Testis (tissue), 3 donors: Measurements from ENCODE around the gene PCBP3. TPM values are rescaled to one million over a fixed set of nuclear protein-coding genes. Genes with fewer than 3 reads are reported as not detected.

Experiments used
- DNase-seq: peaks from one replicate; pipeline ENCODE4 v3.0.0-alpha.2; 2019
- H3K27ac ChIP-seq, 2 donors: fragments of 200-600 bp; sonication (generic); one replicate each; pipeline ENCODE4 v1.5.1; 2019
- H3K27me3 ChIP-seq: fragments of 200-600 bp; sonication (generic); one replicate; pipeline ENCODE4 v1.5.1; 2019
- H3K36me3 ChIP-seq: fragments of 200-600 bp; sonication (generic); one replicate; pipeline ENCODE4 v1.5.1; 2017; ENCODE audit warnings: low read depth; ENCODE audit errors: missing control alignments
- H3K4me1 ChIP-seq: fragments of 200-600 bp; sonication (generic); one replicate; pipeline ENCODE4 v1.5.1; 2019
- H3K4me3 ChIP-seq, 2 donors: fragments of 200-600 bp; sonication (generic); one replicate each; pipeline ENCODE4 v1.5.1; 2017 to 2019
- H3K9me3 ChIP-seq: fragments of 200-600 bp; sonication (generic); one replicate; pipeline ENCODE4 v1.5.1; 2017
- POLR2A ChIP-seq: fragments of 450-650 bp; IDR thresholded peaks from one replicate; pipeline ENCODE4 v1.6.1; 2017; ENCODE audit warnings: antibody characterized with exemption, mild to moderate bottlenecking, moderate library complexity
- WGBS, 2 donors: methylation state at CpG; one replicate each; pipeline ENCODE4 v1.1.5; 2018; 5-methylcytosine and 5-hydroxymethylcytosine counted together
- intact Hi-C: fragments of 100-400 bp; cut with DNase I; formaldehyde crosslinking; loops from one replicate; pipeline ENCODE4 v1.15.1; 2023; ENCODE audit warnings: low total_unique reads
- polyA plus RNA-seq: library from polyadenylated mRNA; stranded (reverse); fragments of 350-450 nt; fragmentation: Illumina TruSeq; extraction: RNeasy Lipid Tissue Mini Kit (QIAGEN cat#74804); gene quantifications from one replicate; pipeline ENCODE4 v1.2.3, GENCODE V29; 2014; ENCODE audit warnings: low read depth, low replicate concordance; ENCODE audit not compliant: insufficient read depth
- total RNA-seq, 2 donors: library from RNA; depleted of rRNA; stranded (reverse); fragments of >200 nt; gene quantifications; one replicate each; pipeline ENCODE4 v1.2.3, GENCODE V29; 2016
- TF ChIP-seq, protein P1 (sequence below), 3 experiments: fragments of 450-650 bp in 2 of 3; fragments of 200-600 bp in 1 of 3; sonication (generic) in 1 of 3; IDR thresholded peaks; one replicate each; pipeline ENCODE4 v1.5.1; 2016 to 2019; ENCODE audit warnings: antibody characterized with exemption in 3 of 3, mild to moderate bottlenecking in 2 of 3, moderate library complexity in 1 of 3

PCBP3 gene
- total and polyA plus RNA-seq, 3 donors from 2014 or later, result 35.7 to 58.3 (median 38.0) TPM

DNA sequence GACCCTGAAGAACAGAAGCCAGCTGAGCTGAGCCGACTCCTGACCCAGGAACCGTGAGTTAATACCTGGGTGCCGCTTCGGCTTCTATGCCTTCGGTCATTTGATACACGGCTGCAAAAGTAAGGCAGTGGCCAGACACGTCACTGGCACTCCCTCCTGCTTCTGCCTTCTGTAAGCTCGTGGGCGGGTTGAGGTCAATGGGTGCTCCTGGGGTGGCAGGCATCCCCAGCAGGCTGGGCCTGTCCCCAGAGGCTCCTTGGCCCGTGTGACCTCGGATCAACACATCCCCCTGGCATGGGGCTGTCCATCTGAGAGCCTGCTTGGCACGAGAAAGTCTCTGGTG is 302.3 kb downstream of the PCBP3 start:
- Histone ChIP-seq H3K27ac (no peak overlapping the region), H3K36me3 (no peaks in the 10 kb centered on the region), H3K4me3 (no peak overlapping the region), H3K4me1 (peaks cover 5% of the 10 kb centered on the region), H3K9me3 (no peaks in the 10 kb centered on the region), H3K27me3 (no peaks in the 10 kb centered on the region)
- intact Hi-C loops, result no loop called here
- TF ChIP-seq, protein P1, sequence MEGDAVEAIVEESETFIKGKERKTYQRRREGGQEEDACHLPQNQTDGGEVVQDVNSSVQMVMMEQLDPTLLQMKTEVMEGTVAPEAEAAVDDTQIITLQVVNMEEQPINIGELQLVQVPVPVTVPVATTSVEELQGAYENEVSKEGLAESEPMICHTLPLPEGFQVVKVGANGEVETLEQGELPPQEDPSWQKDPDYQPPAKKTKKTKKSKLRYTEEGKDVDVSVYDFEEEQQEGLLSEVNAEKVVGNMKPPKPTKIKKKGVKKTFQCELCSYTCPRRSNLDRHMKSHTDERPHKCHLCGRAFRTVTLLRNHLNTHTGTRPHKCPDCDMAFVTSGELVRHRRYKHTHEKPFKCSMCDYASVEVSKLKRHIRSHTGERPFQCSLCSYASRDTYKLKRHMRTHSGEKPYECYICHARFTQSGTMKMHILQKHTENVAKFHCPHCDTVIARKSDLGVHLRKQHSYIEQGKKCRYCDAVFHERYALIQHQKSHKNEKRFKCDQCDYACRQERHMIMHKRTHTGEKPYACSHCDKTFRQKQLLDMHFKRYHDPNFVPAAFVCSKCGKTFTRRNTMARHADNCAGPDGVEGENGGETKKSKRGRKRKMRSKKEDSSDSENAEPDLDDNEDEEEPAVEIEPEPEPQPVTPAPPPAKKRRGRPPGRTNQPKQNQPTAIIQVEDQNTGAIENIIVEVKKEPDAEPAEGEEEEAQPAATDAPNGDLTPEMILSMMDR (IDR thresholded peaks at IDR 0.05), result no peak
- TF ChIP-seq POLR2A, result no peak
- DNase-seq, result no peak
- 80 to 92% methylated on average over 1 to 12 of the region's 12 CpGs for WGBS, 2 donors

DNA sequence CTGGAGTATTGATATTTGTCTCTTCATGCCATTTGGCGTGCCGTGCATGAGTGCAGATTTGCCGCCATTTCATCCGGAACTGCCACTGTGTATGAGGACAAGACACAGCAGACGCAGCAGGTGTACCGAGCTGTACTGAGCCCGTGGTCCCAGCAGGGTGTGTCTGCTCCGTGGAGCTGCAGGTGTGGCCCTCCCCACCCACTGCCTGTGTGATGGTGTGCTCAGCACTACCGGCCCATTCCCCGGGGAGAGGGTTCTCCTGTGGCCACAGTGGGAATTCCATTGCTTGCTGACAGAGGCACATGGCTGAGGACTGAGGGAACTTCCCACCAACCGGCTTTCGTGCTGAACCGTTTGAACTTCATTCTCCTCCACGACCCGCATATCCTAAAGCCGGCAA is 303.8 kb downstream of the PCBP3 start:
- Histone ChIP-seq H3K27me3 (no peaks in the 10 kb centered on the region), H3K9me3 (no peaks in the 10 kb centered on the region), H3K36me3 (no peaks in the 10 kb centered on the region), H3K4me1 (peaks cover 9% of the 10 kb centered on the region), H3K4me3 (no peak overlapping the region), H3K27ac (no peak overlapping the region)
- TF ChIP-seq, protein P1 (IDR thresholded peaks at IDR 0.05), result no peak
- TF ChIP-seq POLR2A, result no peak
- 92 to 95% methylated on average over 16 of the region's 16 CpGs for WGBS, 2 donors
- DNase-seq, result no peak
- intact Hi-C loops, result no loop called here

DNA sequence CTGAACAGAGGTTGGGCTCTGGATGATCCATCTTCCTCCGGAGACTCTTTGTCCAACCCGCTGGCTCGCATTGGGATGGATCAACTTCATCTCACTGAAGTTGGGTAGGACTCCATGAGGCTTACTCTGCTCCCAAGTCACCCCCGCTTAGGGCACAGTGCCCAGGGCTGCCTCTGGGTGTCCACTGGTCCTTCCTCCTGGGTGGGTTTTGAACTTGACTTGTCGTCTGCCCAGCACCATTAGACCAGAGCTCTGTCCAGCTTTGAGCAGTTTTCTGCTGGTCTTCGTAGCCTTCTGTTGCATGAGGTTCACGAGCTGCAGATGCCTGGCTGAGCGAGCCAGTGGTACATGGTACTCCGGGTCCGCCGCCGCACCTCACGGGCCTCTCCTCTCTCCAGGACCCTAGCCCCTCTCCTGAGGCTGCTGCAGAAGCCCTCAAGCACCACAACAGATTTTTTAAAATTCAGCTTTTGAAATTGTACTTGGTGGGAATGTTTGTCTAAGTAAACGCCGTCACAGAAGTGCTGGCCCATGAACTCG is 304.3 kb downstream of the PCBP3 start:
- intact Hi-C loops, result no loop called here
- no peak for DNase-seq
- Histone ChIP-seq H3K4me3 (no peak overlapping the region), H3K9me3 (no peaks in the 10 kb centered on the region), H3K4me1 (peaks cover 9% of the 10 kb centered on the region), H3K27ac (no peak overlapping the region), H3K27me3 (no peaks in the 10 kb centered on the region), H3K36me3 (no peaks in the 10 kb centered on the region)
- 94 to 96% methylated on average over 14 to 16 of the region's 16 CpGs for WGBS, 2 donors
- TF ChIP-seq, protein P1 (IDR thresholded peaks at IDR 0.05), result no peak
- TF ChIP-seq POLR2A, result no peak

DNA sequence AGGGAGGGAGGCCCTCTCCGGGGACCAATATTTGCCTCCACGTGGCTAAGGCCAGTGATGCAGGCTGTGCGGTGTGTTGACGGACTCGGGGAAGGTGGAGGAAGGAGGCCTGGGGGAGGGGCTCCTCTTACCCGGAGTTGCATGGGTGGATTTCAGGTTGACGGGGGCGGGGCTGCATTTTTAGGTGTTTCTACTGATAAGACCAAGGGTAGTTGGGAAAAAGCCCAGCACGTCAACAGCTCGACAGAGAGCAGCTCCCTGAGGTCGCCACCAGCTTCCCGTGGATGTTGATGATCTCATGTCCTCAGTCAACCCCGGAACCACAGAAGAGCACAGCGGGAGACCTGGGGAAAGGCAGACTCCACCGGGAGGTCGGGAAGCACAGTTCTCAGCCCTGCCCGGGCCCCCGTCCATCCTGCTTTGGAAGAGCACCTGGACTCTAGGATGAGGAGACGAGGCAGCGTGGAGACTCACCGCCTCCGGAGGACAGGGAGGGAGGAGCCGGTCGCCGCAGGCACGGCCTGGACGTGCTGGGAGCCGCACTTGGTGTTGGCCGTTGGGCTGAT is 305.1 kb downstream of the PCBP3 start:
- DNase-seq, result no peak
- Histone ChIP-seq H3K27me3 (no peaks in the 10 kb centered on the region), H3K36me3 (no peaks in the 10 kb centered on the region), H3K27ac (no peak overlapping the region), H3K9me3 (no peaks in the 10 kb centered on the region), H3K4me1 (peaks cover 9% of the 10 kb centered on the region), H3K4me3 (no peak overlapping the region)
- WGBS, 2 donors, result 80 to 85% methylated on average over 29 of the region's 29 CpGs
- intact Hi-C loops, result no loop called here
- TF ChIP-seq, protein P1 (IDR thresholded peaks at IDR 0.05), result no peak
- no peak for TF ChIP-seq POLR2A
